GDM1 (cell line): Measurements from ENCODE around the gene SDK1.
"Not testable (repeated sequence)": the region's sequence is repeated elsewhere in the genome, so short reads cannot be mapped to it uniquely, and the experiment has no call there.

Source experiments
- DNase-seq: peaks from one replicate; lab custom pipeline; 2025; lab: John Stamatoyannopoulos, UW

The SDK1 gene

GRCh38 chr7:3673524-3673923 lies 372.5 kb downstream of the SDK1 start:
- no peak for DNase-seq

GRCh38 chr7:3678314-3678810 lies 377.3 kb downstream of the SDK1 start:
- DNase-seq = no peak

- no peak for DNase-seq
Measured at GRCh38 chr7:3682028-3682710, 381.1 kb downstream of the SDK1 start.

GRCh38 chr7:3683546-3684539 lies 382.8 kb downstream of the SDK1 start:
- no peak for DNase-seq

GRCh38 chr7:3688071-3688470 lies 387.0 kb downstream of the SDK1 start:
- DNase-seq = no peak

GRCh38 chr7:3688842-3689241 lies 387.8 kb downstream of the SDK1 start:
- no peak for DNase-seq

- no peak for DNase-seq
Measured at GRCh38 chr7:3691478-3692158, 390.6 kb downstream of the SDK1 start.

- DNase-seq = no peak
Measured at GRCh38 chr7:3695602-3696001, 394.6 kb downstream of the SDK1 start.

GRCh38 chr7:3696113-3696512 lies 395.1 kb downstream of the SDK1 start:
- DNase-seq = no peak

GRCh38 chr7:3697472-3697871 lies 396.4 kb downstream of the SDK1 start:
- no peak for DNase-seq

GRCh38 chr7:3705258-3705657 lies 404.2 kb downstream of the SDK1 start:
- no peak for DNase-seq

GRCh38 chr7:3706091-3706490 lies 405.0 kb downstream of the SDK1 start:
- DNase-seq = not testable (repeated sequence)

- DNase-seq = no peak
Measured at GRCh38 chr7:3710122-3710521, 409.1 kb downstream of the SDK1 start.

- DNase-seq = no peak
Measured at GRCh38 chr7:3710531-3710930, 409.5 kb downstream of the SDK1 start.

GRCh38 chr7:3712841-3713240 lies 411.8 kb downstream of the SDK1 start:
- no peak for DNase-seq

- DNase-seq = no peak
Measured at GRCh38 chr7:3721422-3721821, 420.4 kb downstream of the SDK1 start.

- DNase-seq = no peak
Measured at GRCh38 chr7:3722396-3722922, 421.4 kb downstream of the SDK1 start.

- no peak for DNase-seq
Measured at GRCh38 chr7:3725155-3726059, 424.4 kb downstream of the SDK1 start.

GRCh38 chr7:3730276-3730675 lies 429.2 kb downstream of the SDK1 start:
- DNase-seq = no peak

GRCh38 chr7:3732395-3733005 lies 431.4 kb downstream of the SDK1 start:
- no peak for DNase-seq
